OCI-LY1 (cell line): ENCODE results near the gene ACTR3.

Source experiments
- EZH2 ChIP-seq: fragments of 200-600 bp; sonication (generic), shearing (Covaris generic); IDR thresholded peaks from 2 replicates; pipeline ENCODE4 v1.8.0; 2017; ENCODE audit warnings: borderline replicate concordance, mixed run types, mild to moderate bottlenecking, antibody characterized with exemption, low read length, moderate library complexity, mixed read lengths
- TF ChIP-seq, protein P1 (sequence below): fragments of 200-600 bp; sonication (generic), shearing (Covaris generic); IDR thresholded peaks from 2 replicates; pipeline ENCODE4 v1.5.1; 2017; ENCODE audit warnings: mild to moderate bottlenecking, antibody characterized with exemption, low read length, moderate library complexity, mixed read lengths

DNA sequence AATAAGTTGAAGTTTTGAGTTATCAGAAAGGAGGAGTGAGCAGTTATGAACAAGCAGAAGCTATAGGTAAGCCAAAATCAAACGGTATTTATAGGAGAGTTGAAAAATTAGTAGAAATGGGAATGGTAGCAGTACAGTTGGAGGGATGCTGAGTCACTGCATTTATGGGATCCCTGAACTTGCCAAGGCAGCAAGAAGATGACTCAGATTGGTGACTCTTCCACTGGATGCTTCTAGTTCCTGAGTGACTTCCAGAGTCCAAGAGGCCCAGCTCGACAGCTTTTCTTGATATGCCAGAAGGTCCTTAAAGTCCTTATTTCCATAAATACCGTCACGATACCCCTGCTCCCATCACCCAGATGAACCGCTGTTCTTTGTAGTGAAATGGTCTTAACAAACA is 31.1 kb upstream of the ACTR3 start:
- TF ChIP-seq EZH2 = no peak
- TF ChIP-seq, protein P1, sequence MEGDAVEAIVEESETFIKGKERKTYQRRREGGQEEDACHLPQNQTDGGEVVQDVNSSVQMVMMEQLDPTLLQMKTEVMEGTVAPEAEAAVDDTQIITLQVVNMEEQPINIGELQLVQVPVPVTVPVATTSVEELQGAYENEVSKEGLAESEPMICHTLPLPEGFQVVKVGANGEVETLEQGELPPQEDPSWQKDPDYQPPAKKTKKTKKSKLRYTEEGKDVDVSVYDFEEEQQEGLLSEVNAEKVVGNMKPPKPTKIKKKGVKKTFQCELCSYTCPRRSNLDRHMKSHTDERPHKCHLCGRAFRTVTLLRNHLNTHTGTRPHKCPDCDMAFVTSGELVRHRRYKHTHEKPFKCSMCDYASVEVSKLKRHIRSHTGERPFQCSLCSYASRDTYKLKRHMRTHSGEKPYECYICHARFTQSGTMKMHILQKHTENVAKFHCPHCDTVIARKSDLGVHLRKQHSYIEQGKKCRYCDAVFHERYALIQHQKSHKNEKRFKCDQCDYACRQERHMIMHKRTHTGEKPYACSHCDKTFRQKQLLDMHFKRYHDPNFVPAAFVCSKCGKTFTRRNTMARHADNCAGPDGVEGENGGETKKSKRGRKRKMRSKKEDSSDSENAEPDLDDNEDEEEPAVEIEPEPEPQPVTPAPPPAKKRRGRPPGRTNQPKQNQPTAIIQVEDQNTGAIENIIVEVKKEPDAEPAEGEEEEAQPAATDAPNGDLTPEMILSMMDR = no peak
